Left lung (tissue), 10 donors: ENCODE results near the gene TRIM39. TPM values are rescaled to one million over a fixed set of nuclear protein-coding genes. Genes with fewer than 3 reads are reported as not detected.

Experiments
- ATAC-seq: fragments of 200-7000 bp; cut with Tn5 transposase; one replicate; pipeline ENCODE4 v1.9.1; 2020; ENCODE audit warnings: moderate library complexity
- DNase-seq, 4 donors: peaks; one replicate each; pipeline ENCODE4 v3.0.0-alpha.2; 2013 to 2020
- H3K27ac ChIP-seq, 2 donors: fragments of 200-600 bp; sonication (generic) in 1 of 2; one replicate each; pipeline versions ENCODE4 v1.5.0 to v1.8.0; 2020 to 2021
- H3K27me3 ChIP-seq, 2 donors: fragments of 200-600 bp; sonication (generic) in 1 of 2; one replicate each; pipeline versions ENCODE4 v1.5.0 to v1.8.0; 2020 to 2021
- H3K36me3 ChIP-seq, 2 donors: fragments of 200-600 bp; sonication (generic) in 1 of 2; one replicate each; pipeline versions ENCODE4 v1.5.0 to v1.8.0; 2020 to 2021
- H3K4me1 ChIP-seq, 2 donors: fragments of 200-600 bp; one replicate each; pipeline ENCODE4 v1.8.0; 2021
- H3K4me3 ChIP-seq, 2 donors: fragments of 200-600 bp; sonication (generic) in 1 of 2; one replicate each; pipeline versions ENCODE4 v1.5.0 to v1.8.0; 2020 to 2021; ENCODE audit warnings: mild to moderate bottlenecking in 1 of 2
- H3K9me3 ChIP-seq, 2 donors: fragments of 200-600 bp; sonication (generic) in 1 of 2; one replicate each; pipeline versions ENCODE4 v1.5.0 to v1.8.0; 2020 to 2021
- intact Hi-C, 2 donors: fragments of 100-400 bp; cut with DNase I; formaldehyde crosslinking; loops; one replicate each; pipeline versions ENCODE4 v1.11.2 to v1.14.2; 2022
- polyA plus RNA-seq, 6 donors: library from polyadenylated mRNA; unstranded; fragments of 120-200 nt; gene quantifications; one replicate each; pipeline ENCODE4 v1.2.1, GENCODE V29; 2013; ENCODE audit not compliant: insufficient read length in 6 of 6
- total RNA-seq, 2 donors: library from RNA; stranded (reverse); fragmentation: NEBNext Ultra II Directional; extraction: Animal tissue kit (Norgen Biotek cat#: 25700); gene quantifications; one replicate each; pipeline ENCODE4 v1.2.1, GENCODE V29; 2021
- TF ChIP-seq, protein P1 (sequence below), 2 donors: fragments of 200-600 bp; sonication (generic) in 1 of 2; IDR thresholded peaks; one replicate each; pipeline versions ENCODE4 v1.5.0 to v1.8.0; 2021; ENCODE audit warnings: antibody characterized with exemption in 2 of 2
- donor health status: DM: no; HTN: yes; CAD: no.
- donor health status: DM: no; HTN: no; CAD: no.

Gene TRIM39
- total and polyA plus RNA-seq, 8 donors, result 10.2 to 13.7 (median 12.0) TPM

DNA sequence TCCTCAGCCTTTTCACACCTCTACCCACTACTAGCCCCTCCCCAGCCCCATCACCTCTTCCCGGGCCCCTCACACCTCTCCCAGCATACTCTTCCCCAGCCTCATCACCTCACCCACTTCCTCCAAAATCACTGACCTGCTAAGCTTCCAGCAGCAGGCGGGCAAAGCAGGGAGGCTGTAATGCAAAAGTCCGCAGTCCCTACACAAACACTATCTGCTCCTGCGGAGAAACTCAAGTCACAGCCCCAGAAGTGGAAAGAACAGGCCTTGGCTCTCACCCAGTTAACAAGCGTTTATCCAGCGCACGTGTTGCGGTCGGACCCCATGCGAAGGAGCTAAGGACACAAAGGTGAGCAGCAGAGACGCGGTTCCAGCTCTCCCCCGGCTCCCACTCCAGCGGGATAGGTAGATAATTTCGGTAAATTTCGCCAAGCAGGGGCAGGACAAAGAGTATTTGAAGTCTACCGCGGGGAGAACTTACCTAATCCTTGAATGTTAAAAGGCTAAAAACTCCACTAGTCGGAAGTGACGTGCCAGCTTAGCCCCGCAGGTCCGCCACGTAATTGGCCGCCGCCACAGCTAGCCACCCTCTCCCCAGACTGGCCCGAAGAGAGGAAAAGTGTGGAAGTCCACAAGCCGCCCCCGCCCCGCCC lies 728 bp upstream of the TRIM39 start:
- H3K9me3 ChIP-seq, result no peaks in the 10 kb centered on the region
- peak overlapping the region; percentile 80 to 96 for H3K4me3 ChIP-seq
- intact Hi-C loops, result no loop called here
- H3K27me3 ChIP-seq, result no peaks in the 10 kb centered on the region
- peaks cover 0 to 20% of the 10 kb centered on the region in 2 donors for H3K36me3 ChIP-seq
- H3K27ac ChIP-seq, result peak overlapping the region; percentile 94 to 99
- DNase-seq, result peak; percentile 36 to 82 (median 56)
- peak; percentile 85 for ATAC-seq
- TF ChIP-seq, protein P1, sequence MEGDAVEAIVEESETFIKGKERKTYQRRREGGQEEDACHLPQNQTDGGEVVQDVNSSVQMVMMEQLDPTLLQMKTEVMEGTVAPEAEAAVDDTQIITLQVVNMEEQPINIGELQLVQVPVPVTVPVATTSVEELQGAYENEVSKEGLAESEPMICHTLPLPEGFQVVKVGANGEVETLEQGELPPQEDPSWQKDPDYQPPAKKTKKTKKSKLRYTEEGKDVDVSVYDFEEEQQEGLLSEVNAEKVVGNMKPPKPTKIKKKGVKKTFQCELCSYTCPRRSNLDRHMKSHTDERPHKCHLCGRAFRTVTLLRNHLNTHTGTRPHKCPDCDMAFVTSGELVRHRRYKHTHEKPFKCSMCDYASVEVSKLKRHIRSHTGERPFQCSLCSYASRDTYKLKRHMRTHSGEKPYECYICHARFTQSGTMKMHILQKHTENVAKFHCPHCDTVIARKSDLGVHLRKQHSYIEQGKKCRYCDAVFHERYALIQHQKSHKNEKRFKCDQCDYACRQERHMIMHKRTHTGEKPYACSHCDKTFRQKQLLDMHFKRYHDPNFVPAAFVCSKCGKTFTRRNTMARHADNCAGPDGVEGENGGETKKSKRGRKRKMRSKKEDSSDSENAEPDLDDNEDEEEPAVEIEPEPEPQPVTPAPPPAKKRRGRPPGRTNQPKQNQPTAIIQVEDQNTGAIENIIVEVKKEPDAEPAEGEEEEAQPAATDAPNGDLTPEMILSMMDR (IDR thresholded peaks at IDR 0.05), result no peak
- H3K4me1 ChIP-seq, result peaks cover 17 to 65% of the 10 kb centered on the region in 2 donors

DNA sequence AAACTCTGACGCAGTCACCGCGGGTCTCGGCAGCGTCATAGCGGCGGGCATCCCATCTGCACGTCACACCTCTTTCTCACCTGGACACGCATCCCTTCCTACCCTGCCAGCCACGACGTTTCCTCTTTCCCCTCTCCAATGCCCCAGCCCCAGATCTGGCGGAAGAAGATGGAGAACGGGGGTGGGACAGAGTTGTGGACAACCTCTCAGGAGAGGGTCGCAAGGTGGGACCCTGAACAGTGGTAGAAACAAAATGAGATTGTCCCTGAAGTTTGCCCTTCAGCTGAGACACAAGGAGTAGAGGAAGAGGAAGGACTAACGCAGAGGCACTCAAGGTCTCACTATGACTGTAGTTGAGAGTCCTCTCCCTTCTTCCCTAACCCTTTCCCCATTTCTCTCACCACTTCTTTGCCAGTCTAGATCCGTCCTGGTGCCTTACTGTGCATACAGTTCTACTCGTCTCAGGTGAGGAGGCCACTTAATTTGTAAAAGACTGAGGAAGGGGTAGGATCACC lies 562 bp downstream of the TRIM39 start:
- ATAC-seq (no peak), DNase-seq (no peak)
- Histone ChIP-seq H3K4me1 (peaks cover 15 to 52% of the 10 kb centered on the region in 2 donors), H3K27me3 (no peaks in the 10 kb centered on the region), H3K9me3 (no peaks in the 10 kb centered on the region), H3K4me3 (peak overlapping the region; percentile 80 to 96), H3K27ac (peak overlapping the region; percentile 94 to 99), H3K36me3 (peaks cover 0 to 32% of the 10 kb centered on the region in 2 donors)
- TF ChIP-seq, protein P1 (IDR thresholded peaks at IDR 0.05), result no peak
- intact Hi-C loops, result no loop called here

DNA sequence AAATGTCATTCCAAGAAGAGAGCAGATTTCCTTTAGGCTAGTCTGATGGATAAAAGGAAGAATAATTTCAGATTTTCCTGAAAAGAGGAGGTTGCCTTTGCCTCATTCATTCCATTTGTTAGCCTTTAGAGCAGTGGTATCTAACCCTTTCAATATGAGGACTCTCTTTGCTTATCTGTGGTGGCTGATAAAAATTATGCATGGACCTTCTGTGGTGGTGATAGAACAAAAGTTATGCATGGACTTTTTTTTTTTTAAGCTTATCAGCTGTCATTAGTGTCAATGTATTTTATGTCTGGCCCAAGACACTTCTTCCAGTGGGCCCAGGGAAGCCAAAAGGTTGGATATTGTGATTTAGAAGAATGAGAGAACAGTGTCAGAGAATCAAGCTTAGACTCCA lies 1.7 kb downstream of the TRIM39 start:
- Histone ChIP-seq H3K27me3 (no peaks in the 10 kb centered on the region), H3K27ac (peak overlapping the region in 1 of 2 donors; percentile 70), H3K4me3 (no peak overlapping the region), H3K9me3 (no peaks in the 10 kb centered on the region), H3K4me1 (peaks cover 15 to 42% of the 10 kb centered on the region in 2 donors), H3K36me3 (peaks cover 0 to 41% of the 10 kb centered on the region in 2 donors)
- TF ChIP-seq, protein P1 (IDR thresholded peaks at IDR 0.05), result no peak
- intact Hi-C loops, result no loop called here
- ATAC-seq, result no peak
- DNase-seq, result no peak

DNA sequence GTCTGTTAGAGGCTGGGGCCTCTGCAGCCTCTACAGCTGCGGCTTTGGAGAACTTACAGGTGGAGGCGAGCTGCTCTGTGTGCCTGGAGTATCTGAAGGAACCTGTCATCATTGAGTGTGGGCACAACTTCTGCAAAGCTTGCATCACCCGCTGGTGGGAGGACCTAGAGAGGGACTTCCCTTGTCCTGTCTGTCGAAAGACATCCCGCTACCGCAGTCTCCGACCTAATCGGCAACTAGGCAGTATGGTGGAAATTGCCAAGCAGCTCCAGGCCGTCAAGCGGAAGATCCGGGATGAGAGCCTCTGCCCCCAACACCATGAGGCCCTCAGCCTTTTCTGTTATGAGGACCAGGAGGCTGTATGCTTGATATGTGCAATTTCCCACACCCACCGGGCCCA lies 2.6 kb downstream of the TRIM39 start:
- Histone ChIP-seq H3K4me1 (peaks cover 13 to 33% of the 10 kb centered on the region in 2 donors), H3K36me3 (peaks cover 0 to 50% of the 10 kb centered on the region in 2 donors), H3K4me3 (no peak overlapping the region), H3K9me3 (no peaks in the 10 kb centered on the region), H3K27me3 (no peaks in the 10 kb centered on the region), H3K27ac (peak overlapping the region in 1 of 2 donors; percentile 70)
- ATAC-seq, result no peak
- intact Hi-C loops, result no loop called here
- TF ChIP-seq, protein P1 (IDR thresholded peaks at IDR 0.05), result no peak
- peak in 2 of 4 donors; percentile 70 to 83 for DNase-seq

DNA sequence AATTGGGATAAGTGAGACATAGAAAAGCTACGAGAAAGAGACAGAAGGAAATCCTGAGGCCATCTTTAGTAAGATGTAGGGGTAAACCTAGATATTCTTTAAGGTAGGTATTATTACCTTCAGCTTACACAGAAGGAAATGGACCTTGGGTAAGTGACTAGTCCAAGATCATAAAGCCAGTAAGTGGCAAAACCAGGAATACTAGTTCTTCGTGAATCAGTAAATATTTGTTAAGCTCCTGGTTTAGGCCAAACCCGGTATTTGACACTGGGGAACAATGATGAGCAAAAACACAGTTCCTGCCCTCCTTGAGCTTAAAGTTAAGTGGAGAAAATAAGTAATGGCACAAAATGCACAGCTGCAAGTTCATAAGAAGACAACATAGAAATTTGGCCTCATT lies 5.3 kb downstream of the TRIM39 start:
- TF ChIP-seq, protein P1 (IDR thresholded peaks at IDR 0.05), result no peak
- ATAC-seq, result no peak

More for the DNA sequence above, 5.3 kb downstream of the TRIM39 start:
- intact Hi-C loops, result no loop called here
- Histone ChIP-seq H3K36me3 (peaks cover 0 to 76% of the 10 kb centered on the region in 2 donors), H3K27ac (no peak overlapping the region), H3K4me1 (peaks cover 0 to 19% of the 10 kb centered on the region in 2 donors), H3K4me3 (no peak overlapping the region), H3K27me3 (no peaks in the 10 kb centered on the region), H3K9me3 (no peaks in the 10 kb centered on the region)
- DNase-seq, result no peak
